Hematopoietic multipotent progenitor cell treated with erythropoietin and hydrocortisone succinate and interleukin-3 and kit ligand, for 17 days (in vitro differentiated cells): ENCODE measurements around the gene FOXD2.

ENCODE experiments used
- DNase-seq: peaks from one replicate; pipeline ENCODE4 v3.0.0-alpha.2; 2015; ENCODE audit warnings: low spot score

The FOXD2 gene

GRCh38 chr1:47465605-47466004 is 27.8 kb downstream of the FOXD2 start:
- DNase-seq, result no peak

GRCh38 chr1:47468709-47469389 is 31.0 kb downstream of the FOXD2 start:
- no peak for DNase-seq

- DNase-seq, result peak; percentile 8
Measured at GRCh38 chr1:47469390-47469759, 31.5 kb downstream of the FOXD2 start.

GRCh38 chr1:47469910-47470309 is 32.1 kb downstream of the FOXD2 start:
- DNase-seq, result no peak

DNA sequence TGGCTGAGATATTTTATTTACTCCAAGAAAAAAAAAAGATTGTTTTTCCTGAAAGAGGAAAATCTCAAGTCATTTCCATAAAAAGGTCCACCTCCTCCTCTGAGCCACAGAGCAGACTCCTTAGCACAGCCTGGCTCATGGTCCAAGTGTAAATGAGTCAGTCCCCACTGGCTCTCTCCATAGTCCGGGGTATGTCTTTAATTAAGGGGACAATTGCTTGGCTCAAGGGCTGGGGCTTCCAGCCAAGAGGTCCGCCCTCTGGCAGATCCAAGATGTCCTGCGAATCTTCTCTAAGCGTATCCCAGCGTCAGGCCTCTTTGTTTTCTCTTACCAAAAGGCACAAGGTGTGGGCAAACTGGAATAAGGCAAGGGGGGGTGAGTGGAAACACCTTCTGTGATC is 33.3 kb downstream of the FOXD2 start:
- DNase-seq, result no peak

DNA sequence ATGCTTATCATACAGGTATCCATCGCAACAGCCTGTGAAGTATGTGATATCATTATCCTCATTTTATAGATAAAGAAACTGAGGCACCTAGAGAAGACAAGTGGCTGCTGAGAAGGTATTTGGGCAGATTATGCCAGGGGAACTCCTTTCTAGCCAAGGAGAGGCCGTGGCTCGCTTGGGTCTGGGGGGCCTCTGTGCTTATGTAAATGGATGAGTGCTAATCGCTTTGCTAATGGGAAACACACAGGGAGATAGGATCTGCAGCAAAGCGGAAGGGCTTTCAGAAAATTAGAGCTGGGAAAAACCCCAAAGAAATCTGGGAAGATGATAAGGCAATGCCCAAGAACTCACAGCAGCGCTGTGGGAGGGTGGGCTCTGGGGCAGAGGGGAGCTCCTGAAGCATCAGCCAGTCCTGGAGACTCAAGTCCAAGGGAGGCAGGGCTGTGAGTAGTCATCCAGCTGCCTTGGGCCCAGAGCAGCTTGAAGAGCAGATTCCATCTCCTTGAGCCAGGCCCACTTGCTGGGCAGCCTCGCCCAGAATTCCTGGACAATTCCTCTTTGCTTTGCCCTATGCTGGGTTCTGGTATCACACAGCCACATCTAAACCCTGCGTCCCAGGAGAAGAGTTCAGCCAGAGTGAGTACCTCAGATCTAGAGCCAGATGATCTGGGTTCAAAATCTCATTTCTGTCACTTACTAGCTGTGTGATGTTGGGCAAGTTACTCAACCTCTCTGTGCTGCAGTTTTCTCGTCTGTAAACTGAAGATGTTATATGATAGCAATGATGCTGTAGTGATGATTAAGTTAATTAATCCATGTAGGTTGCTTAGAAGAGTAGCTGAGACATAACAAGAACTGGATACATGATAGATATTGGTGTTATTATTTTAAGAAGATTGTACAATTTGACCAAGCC is 36.7 kb downstream of the FOXD2 start:
- no peak for DNase-seq

GRCh38 chr1:47477595-47478080 is 39.8 kb downstream of the FOXD2 start:
- DNase-seq, result no peak

DNA sequence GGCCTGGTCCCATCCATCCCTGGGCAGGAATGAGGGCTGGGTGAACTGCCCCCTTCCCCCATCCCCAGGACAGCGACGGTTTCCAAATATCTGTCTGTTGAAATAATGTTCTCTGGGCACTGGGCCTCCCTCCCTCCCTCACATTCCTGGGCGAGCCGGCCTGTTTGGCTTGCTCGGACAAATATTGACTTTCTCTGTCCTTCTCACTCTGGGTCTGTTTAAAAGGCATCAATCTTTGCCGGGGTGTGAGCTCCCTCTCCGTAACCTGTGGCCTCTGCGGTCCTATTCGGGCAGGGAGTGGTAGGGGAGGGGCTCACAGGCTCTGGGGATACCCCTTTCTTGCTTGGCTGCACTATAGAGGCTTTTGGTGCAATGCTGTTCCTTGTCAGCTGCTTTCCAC is 40.2 kb downstream of the FOXD2 start:
- no peak for DNase-seq

DNA sequence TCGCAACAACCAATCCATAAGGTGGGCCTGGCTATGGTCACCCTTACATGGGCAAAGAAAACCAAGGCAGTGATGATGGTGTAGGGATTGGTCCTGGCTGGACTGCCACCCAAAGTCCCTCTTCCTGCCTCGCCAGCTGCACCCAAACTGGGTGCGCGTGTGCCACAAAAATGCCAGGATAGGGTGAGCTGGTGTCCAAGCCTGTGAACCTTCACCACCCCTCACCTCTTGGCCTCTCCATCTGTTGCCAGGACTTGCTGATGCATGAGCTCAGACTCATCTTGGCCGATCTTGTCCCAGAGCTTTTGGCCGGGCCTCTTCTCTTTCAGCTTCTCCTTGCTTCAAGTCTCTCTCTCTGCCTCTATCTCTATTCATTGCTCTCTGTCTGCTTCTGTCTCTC is 41.8 kb downstream of the FOXD2 start:
- no peak for DNase-seq

GRCh38 chr1:47481936-47482335 is 44.1 kb downstream of the FOXD2 start:
- DNase-seq, result no peak

DNA sequence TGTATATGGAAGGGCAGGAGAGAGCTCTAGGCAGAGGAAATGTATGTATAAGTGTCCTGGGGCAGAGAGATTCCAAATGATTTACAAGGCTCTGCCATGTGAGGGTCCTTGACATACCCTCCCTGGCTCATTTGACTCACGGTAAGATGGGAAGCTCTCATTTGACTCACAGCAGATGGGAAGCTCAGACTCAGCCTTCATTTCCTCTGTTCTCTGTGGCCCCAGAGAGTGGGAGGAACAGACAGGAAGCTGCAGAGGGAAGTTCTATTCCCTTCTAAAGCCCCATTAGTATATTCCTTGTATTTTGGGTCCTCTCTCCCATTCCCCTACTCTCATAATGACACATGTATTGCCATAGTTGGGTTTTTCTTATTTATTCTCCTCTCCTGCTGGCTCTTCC is 44.9 kb downstream of the FOXD2 start:
- DNase-seq, result no peak

DNA sequence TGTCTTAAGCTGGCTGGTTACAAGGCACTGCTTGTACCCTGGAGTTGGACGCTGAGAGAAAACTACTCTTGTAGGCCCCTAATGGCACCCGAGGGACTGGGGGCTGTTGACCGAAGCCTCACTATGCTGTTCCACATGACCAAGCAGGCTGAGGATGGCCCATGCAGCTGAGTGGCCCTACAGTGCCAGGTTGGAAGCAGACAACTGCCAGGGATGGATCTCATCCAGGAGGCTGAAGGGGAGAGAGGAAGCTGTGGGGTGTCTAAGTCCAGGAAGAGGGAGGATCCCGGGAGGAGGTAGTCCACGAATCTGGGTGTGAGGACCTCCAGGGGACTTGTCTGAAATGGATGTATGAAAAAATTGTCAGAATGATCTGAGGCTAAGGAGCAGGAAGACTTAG is 45.8 kb downstream of the FOXD2 start:
- no peak for DNase-seq

DNA sequence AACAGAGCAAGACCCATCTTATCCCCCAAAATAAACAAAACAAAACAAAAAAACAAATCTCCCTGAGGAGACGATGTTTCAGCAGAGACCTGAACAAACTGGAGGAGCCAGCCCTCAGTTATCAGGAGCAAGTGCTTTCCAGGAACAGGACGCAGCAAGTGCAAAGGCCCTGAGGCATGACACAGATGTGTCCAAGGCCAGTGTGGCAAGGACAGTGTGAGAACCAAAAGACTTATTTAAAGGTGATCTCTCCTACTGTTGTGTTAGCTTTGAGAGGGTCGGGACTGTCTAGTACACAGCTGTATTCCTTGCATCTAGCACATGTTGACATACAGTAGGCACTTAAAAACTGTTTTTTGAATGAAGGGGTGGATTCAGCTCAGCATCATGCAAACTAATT is 48.0 kb downstream of the FOXD2 start:
- no peak for DNase-seq

DNA sequence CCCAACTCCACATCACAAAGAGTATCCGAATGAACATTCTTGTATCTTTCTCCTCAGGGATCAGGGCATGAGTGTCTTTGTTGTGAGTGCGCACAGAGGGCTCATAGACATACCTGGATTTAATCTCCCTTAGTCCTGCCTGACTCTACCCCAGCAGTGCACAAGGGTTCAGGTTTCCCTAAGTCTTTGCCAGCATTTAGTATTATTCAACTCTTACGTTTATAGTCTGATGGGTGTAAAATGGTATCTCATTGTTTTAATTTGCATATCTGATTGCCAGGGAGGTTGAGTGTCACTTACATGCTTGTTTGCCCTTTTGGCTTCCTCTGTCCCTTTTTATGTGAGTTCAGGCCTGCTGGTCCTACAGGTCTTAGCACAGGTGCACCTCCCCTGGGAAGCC is 49.5 kb downstream of the FOXD2 start:
- no peak for DNase-seq

DNA sequence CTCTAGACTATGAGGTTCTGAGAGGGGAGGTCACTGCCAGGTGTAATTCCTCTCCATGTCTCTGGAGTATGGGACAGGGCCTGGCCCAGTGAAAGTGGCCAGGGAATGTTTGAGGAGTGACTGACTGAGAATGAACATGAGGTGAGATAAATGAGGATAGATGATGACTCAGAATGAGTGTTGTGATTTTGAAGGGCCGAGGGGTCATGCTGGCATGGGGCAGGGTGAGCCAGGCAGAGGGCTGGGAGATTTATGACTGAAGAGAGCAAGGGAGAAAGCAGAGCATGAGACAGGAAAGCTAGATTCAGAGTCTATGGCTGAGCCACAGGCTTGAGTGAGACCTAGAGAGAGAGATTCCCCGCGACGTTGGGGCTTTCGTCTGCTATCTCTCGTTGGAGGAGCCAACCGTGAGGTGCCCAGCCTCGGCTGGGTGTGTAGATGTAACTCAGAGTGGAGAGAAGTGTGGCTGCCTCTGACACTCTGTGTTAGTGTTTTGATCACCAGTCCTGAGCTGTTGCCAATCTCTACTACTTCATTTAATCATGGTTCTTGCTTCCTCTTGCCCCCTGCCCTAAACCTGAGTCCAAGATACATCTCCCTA is 50.1 kb downstream of the FOXD2 start:
- no peak for DNase-seq
